NCI-H1417 (cell line): ENCODE data around the gene OR5C1.
A peak's percentile ranks its signal among the peaks of the same experiment; 100 is the strongest.

Source experiments
- DNase-seq, 3 experiments: peaks; one replicate each; lab custom pipeline; 2025; lab: John Stamatoyannopoulos, UW

Gene OR5C1

GRCh38 chr9:122788831-122789230 lies at the start of gene OR5C1:
TSS of gene OR5C1 (plus strand) at chr9:122788933. CDS start at chr9:122788933, 0 bp downstream.
- DNase-seq = no peak

GRCh38 chr9:122742003-122742402 lies 46.7 kb upstream of the OR5C1 start, which contains the start of gene OR1L6:
TSS of gene OR1L6 (plus strand) at chr9:122742303. CDS start at chr9:122749848, 7,545 bp downstream.
- DNase-seq = no peak

GRCh38 chr9:122754825-122755224 lies 33.9 kb upstream of the OR5C1 start:
- no peak for DNase-seq

GRCh38 chr9:122767817-122768216 lies 20.9 kb upstream of the OR5C1 start:
- no peak for DNase-seq

- no peak for DNase-seq
These were observed 11.7 kb upstream of the OR5C1 start for GRCh38 chr9:122777052-122777451.

- no peak for DNase-seq
These were observed 10.7 kb upstream of the OR5C1 start for GRCh38 chr9:122777935-122778627.

GRCh38 chr9:122779181-122779580 lies 9.6 kb upstream of the OR5C1 start:
- DNase-seq = no peak

GRCh38 chr9:122780026-122780425 lies 8.7 kb upstream of the OR5C1 start:
- no peak for DNase-seq

GRCh38 chr9:122781671-122782070 lies 7.1 kb upstream of the OR5C1 start:
- DNase-seq = no peak

GRCh38 chr9:122785269-122785668 lies 3.5 kb upstream of the OR5C1 start:
- no peak for DNase-seq

GRCh38 chr9:122786338-122786737 lies 2.4 kb upstream of the OR5C1 start:
- DNase-seq = no peak

- no peak for DNase-seq
These were observed 718 bp downstream of the OR5C1 start for GRCh38 chr9:122789256-122790046.

GRCh38 chr9:122791872-122792669 lies 3.3 kb downstream of the OR5C1 start:
- DNase-seq = no peak

- DNase-seq = peak in 1 of 3 experiments; percentile 17
These were observed 8.8 kb downstream of the OR5C1 start for GRCh38 chr9:122797316-122798063.

GRCh38 chr9:122800066-122801060 lies 11.6 kb downstream of the OR5C1 start, which contains the start of gene OR1K1:
TSS of gene OR1K1 (plus strand) at chr9:122800123. CDS start at chr9:122800123, 0 bp downstream.
- DNase-seq = no peak

- no peak for DNase-seq
These were observed 17.9 kb downstream of the OR5C1 start for GRCh38 chr9:122806661-122807060.

GRCh38 chr9:122807271-122807900 lies 18.7 kb downstream of the OR5C1 start:
- no peak for DNase-seq

- no peak for DNase-seq
These were observed 19.4 kb downstream of the OR5C1 start for GRCh38 chr9:122808141-122808540.

- DNase-seq = peak in 2 of 3 experiments; percentile 77 to 95
These were observed 20.5 kb downstream of the OR5C1 start for GRCh38 chr9:122809261-122809660.
